ENCODE results near the gene BAAT.

DNA sequence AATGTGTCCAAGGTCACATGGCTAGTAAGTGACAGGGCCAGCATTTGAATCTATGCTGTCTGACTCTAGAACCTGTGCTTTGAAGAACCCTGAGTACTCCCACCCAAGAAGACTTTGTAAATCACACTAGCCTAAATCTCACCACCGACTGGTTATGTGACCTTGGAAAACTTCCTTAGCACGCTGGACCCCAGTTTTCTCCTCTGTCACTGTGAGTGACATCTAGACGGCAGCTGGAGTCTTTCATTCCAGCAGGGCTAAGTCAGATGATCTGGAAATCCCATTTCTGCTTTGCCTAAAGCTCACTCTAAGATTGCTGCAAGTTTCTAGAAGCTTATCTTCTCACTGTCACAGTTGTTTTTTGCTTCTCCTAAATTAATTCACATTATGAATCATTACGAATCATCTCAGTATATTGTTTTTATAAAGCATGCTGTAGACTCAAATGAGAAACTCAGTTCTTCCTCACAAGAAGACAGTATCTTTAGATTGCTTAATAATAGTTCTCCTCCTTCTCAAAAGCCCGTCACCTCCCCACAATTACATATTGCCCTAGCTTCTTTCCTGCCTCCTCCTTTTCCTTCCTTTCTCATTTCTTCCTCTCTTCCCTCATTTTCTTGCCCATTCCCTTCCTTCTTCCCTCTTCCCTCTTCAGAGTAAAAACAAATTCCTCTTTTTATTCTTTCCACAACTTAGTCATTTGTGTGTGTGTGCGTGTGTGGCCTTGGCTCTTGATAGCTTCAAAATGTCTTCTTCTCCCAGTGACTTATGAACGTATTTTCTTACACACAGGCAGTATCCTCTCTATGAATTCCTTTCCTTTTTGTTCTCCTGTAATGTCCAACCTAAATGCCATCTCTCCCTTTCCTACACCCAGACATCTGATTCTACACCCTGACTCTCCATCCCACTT, 34.0 kb upstream of the BAAT start:
- TF ChIP-seq EZH2 (IDR thresholded peaks at IDR 0.05): no peak
- TF ChIP-seq POLR2AphosphoS5 (IDR thresholded peaks at IDR 0.05; ENCODE audit: borderline replicate concordance, low read depth, low read length): no peak
